Nephron (organoid): ENCODE results near the gene SIMC1.
"Not testable (repeated sequence)": the region's sequence is repeated elsewhere in the genome, so short reads cannot be mapped to it uniquely, and the experiment has no call there.

Source experiments
- H3K27ac Mint-ChIP-seq, 3 experiments: 2 replicates each; pipeline ENCODE4 v1.8.0; 2020; ENCODE audit warnings: mixed read lengths in 3 of 3, mild to moderate bottlenecking in 2 of 3, moderate library complexity in 1 of 3
- H3K27me3 Mint-ChIP-seq: 2 replicates; pipeline ENCODE4 v1.8.0; 2021; ENCODE audit warnings: low read depth, mild to moderate bottlenecking, moderate library complexity, mixed read lengths
- H3K36me3 Mint-ChIP-seq: 2 replicates; pipeline ENCODE4 v1.8.0; 2020; ENCODE audit warnings: low read depth, mixed read lengths
- H3K4me1 Mint-ChIP-seq: 2 replicates; pipeline ENCODE4 v1.8.0; 2020; ENCODE audit warnings: mixed read lengths
- H3K4me3 Mint-ChIP-seq, 3 experiments: 2 replicates each; pipeline ENCODE4 v1.8.0; 2020; ENCODE audit warnings: mild to moderate bottlenecking in 3 of 3, mixed read lengths in 3 of 3, moderate library complexity in 2 of 3
- H3K9me3 Mint-ChIP-seq: 2 replicates; pipeline ENCODE4 v1.8.0; 2020; ENCODE audit warnings: mixed read lengths
- TF ChIP-seq, protein P1 (sequence below), 3 experiments: fragments of 200-600 bp; sonication (generic); IDR thresholded peaks; one replicate each; pipeline ENCODE4 v1.5.0; 2021; ENCODE audit warnings: antibody characterized with exemption in 3 of 3; ENCODE audit not compliant: unreplicated experiment in 3 of 3

The SIMC1 gene

DNA sequence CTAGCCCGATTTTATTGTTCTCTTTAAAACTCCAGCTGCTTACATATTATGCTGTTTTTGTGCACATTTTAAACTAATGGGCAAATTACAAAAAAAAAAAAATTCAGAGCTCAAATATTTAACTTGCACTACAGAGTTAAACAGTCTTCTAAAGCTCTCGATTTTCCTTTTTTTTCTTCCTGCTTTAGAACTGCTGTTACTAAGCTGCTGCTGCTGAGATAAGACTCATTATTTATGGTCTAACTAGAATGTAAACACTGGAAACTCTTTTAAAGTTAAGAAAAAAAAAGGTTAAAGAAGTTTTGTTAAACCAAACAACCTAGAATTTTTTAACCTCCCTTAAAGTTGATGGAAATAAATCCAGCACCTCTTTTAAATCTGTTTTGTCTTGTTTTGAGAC is 20.5 kb upstream of the SIMC1 start:
- peak overlapping the region; percentile 35 to 62 (median 38) for H3K4me3 Mint-ChIP-seq
- peak overlapping the region; percentile 84 to 95 (median 92) for H3K27ac Mint-ChIP-seq
- not testable (repeated sequence) for H3K36me3 Mint-ChIP-seq, H3K9me3 Mint-ChIP-seq, H3K27me3 Mint-ChIP-seq
- H3K4me1 Mint-ChIP-seq, result peaks cover 13% of the 10 kb centered on the region

DNA sequence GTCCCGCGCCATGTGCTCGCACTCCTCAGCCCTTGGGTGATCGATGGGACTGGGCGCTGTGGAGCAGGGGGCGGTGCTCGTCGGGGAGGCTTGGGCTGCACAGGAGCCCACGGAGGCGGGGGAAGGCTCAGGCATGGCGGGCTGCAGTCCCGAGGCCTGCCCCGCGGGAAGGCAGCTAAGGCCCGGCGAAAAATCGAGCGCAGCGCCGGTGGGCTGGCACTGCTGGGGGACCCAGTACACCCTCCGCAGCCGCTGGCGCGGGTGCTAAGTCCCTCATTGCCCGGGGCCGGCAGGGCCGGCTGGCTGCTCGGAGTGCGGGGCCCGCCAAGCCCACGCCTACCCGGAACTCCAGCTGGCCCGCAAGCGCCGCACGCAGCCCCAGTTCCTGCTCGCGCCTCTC is 16.2 kb upstream of the SIMC1 start:
- not testable (repeated sequence) for H3K4me3 Mint-ChIP-seq, H3K9me3 Mint-ChIP-seq, H3K36me3 Mint-ChIP-seq, H3K4me1 Mint-ChIP-seq, H3K27ac Mint-ChIP-seq, H3K27me3 Mint-ChIP-seq

DNA sequence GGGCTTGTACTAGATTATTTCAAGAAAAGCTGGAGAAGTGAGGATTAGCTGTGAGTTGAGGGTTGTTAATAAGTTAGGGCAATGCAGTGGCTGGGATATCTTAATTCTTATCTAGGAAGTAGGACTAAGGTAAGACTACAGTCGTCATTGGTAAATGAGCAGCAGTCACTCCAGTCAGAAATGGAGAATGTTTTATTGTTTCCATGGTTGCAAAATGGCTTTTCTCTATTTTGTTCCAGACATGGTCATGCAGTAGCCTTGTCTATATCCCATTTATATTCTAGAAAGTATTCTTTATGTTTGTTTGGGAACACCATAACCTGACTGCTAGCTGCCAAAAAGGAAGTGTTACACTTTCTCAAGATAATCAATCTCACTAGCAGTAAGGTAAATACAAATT is 9.9 kb upstream of the SIMC1 start:
- not testable (repeated sequence) for H3K4me1 Mint-ChIP-seq, H3K9me3 Mint-ChIP-seq, H3K27me3 Mint-ChIP-seq, H3K4me3 Mint-ChIP-seq, H3K36me3 Mint-ChIP-seq, H3K27ac Mint-ChIP-seq

DNA sequence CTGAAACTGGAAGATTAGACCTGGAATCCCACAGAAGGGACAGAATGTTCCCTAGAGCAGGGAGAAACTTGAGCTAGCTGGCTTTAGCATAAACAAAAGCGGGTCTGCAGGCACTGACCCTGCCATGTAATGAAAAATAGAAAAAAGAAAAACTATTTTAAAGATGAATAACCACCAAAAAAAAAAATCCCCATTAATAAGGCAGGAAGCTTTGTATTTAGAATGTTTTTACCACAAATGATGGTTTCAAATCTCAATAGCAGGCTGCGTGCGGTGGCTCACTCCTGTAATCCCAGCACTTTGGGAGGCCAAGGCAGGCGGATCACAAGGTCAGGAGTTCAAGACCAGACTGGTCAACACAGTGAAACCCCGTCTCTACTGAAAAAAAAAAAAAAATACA is 5.0 kb upstream of the SIMC1 start:
- H3K27me3 Mint-ChIP-seq, H3K4me3 Mint-ChIP-seq, H3K27ac Mint-ChIP-seq, H3K9me3 Mint-ChIP-seq, H3K36me3 Mint-ChIP-seq, H3K4me1 Mint-ChIP-seq: not testable (repeated sequence)

DNA sequence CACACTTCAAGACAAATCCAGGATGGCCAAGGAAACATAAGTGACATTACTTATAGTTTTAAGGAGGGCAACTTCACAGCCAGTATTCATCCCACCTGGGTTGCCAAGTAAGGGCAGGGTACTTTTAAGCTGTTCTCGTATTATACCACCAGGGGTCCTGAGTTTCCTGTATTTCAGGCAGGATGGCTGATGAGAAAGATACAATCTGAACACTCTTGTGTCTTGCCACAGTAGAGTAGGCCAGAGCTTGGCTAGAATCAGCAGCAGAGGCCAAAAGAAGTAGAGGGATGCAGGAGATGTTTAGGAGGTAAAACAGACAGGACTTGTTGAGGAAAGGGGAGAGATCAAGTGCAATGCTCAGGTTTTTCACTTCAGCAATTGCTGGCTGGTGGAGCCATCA is 3.1 kb upstream of the SIMC1 start:
- H3K4me1 Mint-ChIP-seq, result not testable (repeated sequence)
- TF ChIP-seq, protein P1, sequence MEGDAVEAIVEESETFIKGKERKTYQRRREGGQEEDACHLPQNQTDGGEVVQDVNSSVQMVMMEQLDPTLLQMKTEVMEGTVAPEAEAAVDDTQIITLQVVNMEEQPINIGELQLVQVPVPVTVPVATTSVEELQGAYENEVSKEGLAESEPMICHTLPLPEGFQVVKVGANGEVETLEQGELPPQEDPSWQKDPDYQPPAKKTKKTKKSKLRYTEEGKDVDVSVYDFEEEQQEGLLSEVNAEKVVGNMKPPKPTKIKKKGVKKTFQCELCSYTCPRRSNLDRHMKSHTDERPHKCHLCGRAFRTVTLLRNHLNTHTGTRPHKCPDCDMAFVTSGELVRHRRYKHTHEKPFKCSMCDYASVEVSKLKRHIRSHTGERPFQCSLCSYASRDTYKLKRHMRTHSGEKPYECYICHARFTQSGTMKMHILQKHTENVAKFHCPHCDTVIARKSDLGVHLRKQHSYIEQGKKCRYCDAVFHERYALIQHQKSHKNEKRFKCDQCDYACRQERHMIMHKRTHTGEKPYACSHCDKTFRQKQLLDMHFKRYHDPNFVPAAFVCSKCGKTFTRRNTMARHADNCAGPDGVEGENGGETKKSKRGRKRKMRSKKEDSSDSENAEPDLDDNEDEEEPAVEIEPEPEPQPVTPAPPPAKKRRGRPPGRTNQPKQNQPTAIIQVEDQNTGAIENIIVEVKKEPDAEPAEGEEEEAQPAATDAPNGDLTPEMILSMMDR (IDR thresholded peaks at IDR 0.05; ENCODE audit: unreplicated experiment in 3 of 3), result peak; percentile 32 to 49 (median 32)
- H3K27ac Mint-ChIP-seq, result peak overlapping the region in 2 of 3 experiments; percentile 15 to 21

DNA sequence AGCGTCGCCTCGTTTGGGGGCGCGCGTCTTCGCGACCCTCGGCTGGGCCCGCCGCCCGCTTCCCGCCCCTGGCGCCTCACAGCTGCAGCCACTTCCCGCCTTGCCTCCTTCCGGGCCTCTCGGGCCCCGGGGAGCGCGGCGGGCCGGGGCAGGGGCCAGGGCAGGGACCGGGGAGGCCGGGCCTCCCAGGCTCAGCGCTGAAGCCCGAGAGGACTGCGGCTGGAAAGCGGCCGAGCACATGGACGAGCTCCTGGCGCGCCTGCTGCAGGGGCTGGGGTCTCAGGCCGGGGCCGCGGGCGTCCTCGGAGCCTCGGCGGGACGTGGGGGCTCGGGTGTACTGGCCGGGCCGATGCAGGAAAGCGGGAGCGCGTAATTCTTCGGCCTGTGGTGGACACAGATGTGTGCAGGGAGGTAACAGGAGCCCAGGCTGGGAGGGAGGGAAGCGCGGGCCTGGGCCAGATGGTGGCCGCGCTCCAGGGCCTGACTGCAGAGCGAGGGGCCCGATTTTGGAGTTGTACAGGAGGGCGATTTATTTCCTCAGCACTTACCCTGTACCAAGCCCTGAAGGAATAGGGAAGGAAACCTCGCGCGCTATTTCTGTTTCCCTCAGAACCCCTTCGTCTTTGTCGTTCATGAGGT is 540 bp downstream of the SIMC1 start:
- not testable (repeated sequence) for H3K4me1 Mint-ChIP-seq, H3K27ac Mint-ChIP-seq, H3K36me3 Mint-ChIP-seq, H3K9me3 Mint-ChIP-seq, H3K27me3 Mint-ChIP-seq, H3K4me3 Mint-ChIP-seq

More for the DNA sequence above, 3.1 kb upstream of the SIMC1 start:
- H3K9me3 Mint-ChIP-seq, H3K27me3 Mint-ChIP-seq, H3K36me3 Mint-ChIP-seq: not testable (repeated sequence)
- H3K4me3 Mint-ChIP-seq, result peak overlapping the region; percentile 40 to 69 (median 59)

DNA sequence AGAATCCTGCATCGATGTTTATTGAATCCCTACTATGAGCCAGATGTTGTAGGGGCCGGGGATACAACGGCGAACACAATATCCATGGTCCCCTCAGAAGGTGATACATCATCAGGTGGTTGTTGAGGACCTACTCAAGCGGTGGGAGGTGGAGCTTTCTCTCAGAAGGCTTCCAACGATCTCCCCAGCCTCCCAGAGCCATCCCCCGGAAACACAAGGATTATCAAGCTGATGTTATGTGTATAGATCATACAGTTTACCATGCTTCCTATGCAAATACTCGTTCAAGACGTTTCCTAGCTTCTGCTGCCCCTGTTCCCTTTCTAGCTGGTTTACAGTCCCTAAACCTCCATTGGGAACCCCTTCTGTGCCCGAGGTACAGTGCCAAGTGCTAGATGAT is 1.1 kb downstream of the SIMC1 start:
- H3K4me1 Mint-ChIP-seq, H3K27me3 Mint-ChIP-seq: not testable (repeated sequence)

DNA sequence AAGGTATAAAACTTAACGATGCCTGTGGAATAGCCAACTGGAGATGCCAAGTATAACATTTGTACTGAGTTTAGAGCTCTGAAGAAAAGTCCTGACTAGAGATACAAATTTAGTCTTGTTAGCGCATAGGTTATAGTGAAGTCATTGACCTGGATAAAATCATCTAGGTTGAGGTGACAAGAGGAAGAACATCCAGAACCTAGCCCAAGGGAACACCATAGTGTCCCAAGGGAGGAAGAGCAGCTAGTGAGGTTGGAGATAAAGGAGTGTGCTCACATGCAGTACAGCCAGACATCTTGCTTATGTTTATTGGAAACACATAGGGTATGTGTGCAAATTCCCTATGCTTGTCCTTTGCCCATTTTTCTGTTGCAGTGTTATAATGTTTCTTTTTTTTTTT is 6.1 kb downstream of the SIMC1 start:
- not testable (repeated sequence) for H3K27ac Mint-ChIP-seq, H3K4me3 Mint-ChIP-seq, H3K27me3 Mint-ChIP-seq, H3K4me1 Mint-ChIP-seq
- Mint-ChIP-seq H3K9me3 (peaks cover 10% of the 10 kb centered on the region), H3K36me3 (peaks cover 11% of the 10 kb centered on the region)

More for the DNA sequence above, 1.1 kb downstream of the SIMC1 start:
- H3K36me3 Mint-ChIP-seq, H3K4me3 Mint-ChIP-seq, H3K9me3 Mint-ChIP-seq, H3K27ac Mint-ChIP-seq: not testable (repeated sequence)

DNA sequence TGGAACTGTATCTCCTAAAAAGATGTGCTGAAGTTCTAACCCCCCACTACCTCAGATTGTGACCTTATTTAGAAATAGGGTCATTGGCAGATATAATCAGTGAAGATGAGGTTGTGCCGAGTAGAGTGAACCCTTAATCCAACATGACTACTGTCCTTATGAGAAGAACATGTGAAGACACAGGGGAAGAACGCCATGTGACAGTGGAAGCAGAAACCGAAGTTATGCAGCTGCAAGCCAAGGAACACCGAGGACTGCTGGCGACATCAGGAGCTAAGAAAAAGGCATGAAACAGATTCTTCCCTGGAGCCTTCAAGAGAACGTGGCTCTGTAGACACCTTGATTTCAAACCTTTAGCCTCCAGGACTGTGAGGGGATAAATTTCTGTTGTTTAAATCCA is 6.8 kb downstream of the SIMC1 start:
- H3K27ac Mint-ChIP-seq, H3K4me1 Mint-ChIP-seq, H3K4me3 Mint-ChIP-seq, H3K27me3 Mint-ChIP-seq: not testable (repeated sequence)
- peaks cover 14% of the 10 kb centered on the region for H3K36me3 Mint-ChIP-seq
- H3K9me3 Mint-ChIP-seq, result peaks cover 12% of the 10 kb centered on the region

DNA sequence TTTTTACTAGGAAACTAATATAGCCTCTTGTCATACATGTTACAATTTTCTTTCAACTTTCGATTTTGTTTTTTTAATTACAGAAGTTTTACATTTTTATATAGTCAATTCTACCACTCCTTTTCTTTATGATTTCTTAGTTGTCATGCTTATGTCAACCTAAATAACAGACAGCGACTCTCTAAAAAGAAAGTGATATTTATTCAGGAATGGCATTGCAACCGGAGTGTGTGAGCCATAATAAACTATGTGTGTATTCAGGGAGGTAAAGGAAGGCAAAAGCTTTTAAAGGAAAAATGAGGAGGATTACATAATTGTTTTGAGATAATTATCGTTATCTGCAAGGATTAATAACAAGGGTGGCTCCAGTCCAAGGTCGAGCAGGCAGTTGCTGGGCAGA is 7.3 kb downstream of the SIMC1 start:
- H3K27ac Mint-ChIP-seq, H3K4me3 Mint-ChIP-seq, H3K27me3 Mint-ChIP-seq, H3K4me1 Mint-ChIP-seq: not testable (repeated sequence)
- peaks cover 17% of the 10 kb centered on the region for H3K9me3 Mint-ChIP-seq
- H3K36me3 Mint-ChIP-seq, result peaks cover 18% of the 10 kb centered on the region

DNA sequence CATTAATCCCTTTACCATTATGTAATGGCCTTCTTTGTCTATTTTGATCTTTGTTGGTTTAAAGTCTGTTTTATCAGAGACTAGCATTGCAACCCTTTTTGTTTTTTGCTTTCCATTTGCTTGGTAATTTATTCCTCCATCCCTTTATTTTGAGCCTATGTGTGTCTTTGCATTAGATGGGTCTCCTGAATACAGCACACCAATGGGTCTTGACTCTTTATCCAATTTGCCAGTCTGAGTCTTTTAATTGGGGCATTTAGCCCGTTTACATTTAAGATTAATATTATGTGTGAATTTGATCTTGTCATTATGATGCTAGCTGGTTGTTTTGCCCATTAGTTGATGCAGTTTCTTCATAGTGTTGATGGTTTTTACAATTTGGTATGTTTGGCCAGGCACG is 12.5 kb downstream of the SIMC1 start:
- not testable (repeated sequence) for H3K4me1 Mint-ChIP-seq, H3K4me3 Mint-ChIP-seq, H3K27me3 Mint-ChIP-seq, H3K27ac Mint-ChIP-seq
- Mint-ChIP-seq H3K9me3 (peaks cover 27% of the 10 kb centered on the region), H3K36me3 (peaks cover 33% of the 10 kb centered on the region)

DNA sequence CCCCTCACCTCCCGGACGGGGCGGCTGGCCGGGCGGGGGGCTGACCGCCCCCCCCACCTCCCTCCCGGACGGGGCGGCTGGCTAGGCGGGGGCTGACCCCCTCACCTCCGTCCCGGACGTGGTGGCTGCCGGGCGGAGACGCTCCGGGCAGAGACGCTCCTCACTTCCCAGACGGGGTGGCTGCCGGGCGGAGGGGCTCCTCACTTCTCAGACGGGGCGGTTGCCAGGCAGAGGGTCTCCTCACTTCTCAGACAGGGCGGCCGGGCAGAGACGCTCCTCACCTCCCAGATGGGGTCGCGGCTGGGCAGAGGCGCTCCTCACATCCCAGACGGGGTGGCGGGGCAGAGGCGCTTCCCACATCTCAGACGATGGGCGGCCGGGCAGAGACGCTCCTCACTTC is 13.9 kb downstream of the SIMC1 start:
- H3K9me3 Mint-ChIP-seq, result peaks cover 27% of the 10 kb centered on the region
- H3K27me3 Mint-ChIP-seq, H3K27ac Mint-ChIP-seq, H3K4me3 Mint-ChIP-seq, H3K4me1 Mint-ChIP-seq: not testable (repeated sequence)
- peaks cover 33% of the 10 kb centered on the region for H3K36me3 Mint-ChIP-seq

DNA sequence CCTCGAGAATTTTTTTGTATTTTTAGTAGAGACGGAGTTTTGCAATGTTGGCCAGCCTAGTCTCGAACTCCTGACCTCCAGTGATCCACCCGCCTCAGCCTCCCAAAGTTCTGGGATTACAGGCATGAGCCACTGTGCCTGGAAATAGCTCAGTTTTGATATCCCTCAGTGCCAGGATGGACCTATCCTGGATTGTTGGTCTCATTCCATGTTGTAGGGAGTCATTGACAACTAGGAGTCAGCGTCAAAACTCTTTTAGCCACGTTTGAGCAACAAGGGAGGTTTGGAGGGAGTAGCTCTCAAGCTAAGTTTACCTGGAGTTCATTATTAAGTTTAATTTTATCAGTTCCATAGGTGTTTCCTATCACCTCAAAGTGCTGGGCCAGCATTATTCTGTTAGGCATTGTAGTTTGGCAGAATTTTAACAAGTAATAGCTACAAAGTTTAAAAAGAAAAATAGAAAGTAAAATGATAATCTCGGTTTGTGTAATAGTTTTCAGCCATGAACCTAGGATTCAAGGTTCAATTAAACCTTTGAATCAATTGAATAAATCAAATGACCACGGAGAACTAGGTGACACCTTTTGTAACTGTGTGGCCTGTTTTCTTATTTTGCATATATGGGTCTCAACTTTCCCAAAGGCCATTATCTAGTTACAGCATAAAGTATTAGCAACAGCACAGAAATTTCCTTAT is 15.3 kb downstream of the SIMC1 start:
- not testable (repeated sequence) for H3K4me3 Mint-ChIP-seq, H3K27ac Mint-ChIP-seq, H3K4me1 Mint-ChIP-seq, H3K27me3 Mint-ChIP-seq
- Mint-ChIP-seq H3K9me3 (peaks cover 20% of the 10 kb centered on the region), H3K36me3 (peaks cover 30% of the 10 kb centered on the region)

DNA sequence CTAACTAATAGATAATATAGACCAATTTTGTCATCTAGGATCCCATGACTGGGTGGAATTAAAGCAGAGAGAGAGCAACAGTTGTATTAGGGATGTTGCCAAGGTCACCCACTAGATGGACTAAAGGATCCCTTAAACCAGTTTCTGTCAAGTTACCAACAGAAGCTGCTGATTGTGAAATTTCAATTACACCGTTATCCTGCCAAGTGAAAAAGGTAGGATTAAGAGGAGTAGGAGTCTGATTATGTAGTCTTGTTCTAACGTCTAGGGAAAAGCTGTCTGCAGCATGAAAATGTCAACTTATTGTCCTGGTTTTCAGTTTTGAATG is 15.8 kb downstream of the SIMC1 start:
- H3K4me3 Mint-ChIP-seq, H3K27ac Mint-ChIP-seq: not testable (repeated sequence)
- H3K9me3 Mint-ChIP-seq, result peaks cover 17% of the 10 kb centered on the region

More for the DNA sequence above, 15.8 kb downstream of the SIMC1 start:
- peaks cover 26% of the 10 kb centered on the region for H3K36me3 Mint-ChIP-seq
- not testable (repeated sequence) for H3K4me1 Mint-ChIP-seq, H3K27me3 Mint-ChIP-seq
